ENCODE data around the gene PRKCE. TPM values are rescaled to one million over a fixed set of nuclear protein-coding genes. Genes with fewer than 3 reads are reported as not detected.

PRKCE gene
- total and polyA plus RNA-seq, 4 donors: 2.5 to 38.6 (median 5.8) TPM

DNA sequence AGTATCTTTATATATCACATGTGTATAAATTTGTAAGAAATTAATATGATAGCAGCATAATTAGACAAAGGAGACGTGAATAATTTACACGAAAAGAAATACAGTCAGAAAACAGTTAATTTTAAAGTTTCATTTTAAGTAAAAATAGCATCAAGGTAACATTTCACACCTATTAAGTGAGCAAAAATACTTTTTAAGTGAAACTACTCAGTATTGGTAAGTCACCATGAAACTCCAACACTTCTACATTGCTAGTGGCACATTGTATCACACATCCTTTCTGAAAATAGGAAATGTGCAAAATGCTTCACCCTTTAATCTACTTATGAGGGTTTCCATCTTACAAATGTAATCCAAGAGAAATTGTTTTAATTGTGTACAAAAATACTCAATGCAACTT lies 357.8 kb downstream of the PRKCE start:
- H3K36me3 ChIP-seq (ENCODE audit: control insufficient read depth in 4 of 4, insufficient read depth in 3 of 4, low read depth in 1 of 4, low read length in 3 of 4): peaks cover 1 to 11% (median 4%) of the 10 kb centered on the region in 4 donors
- H3K4me3 ChIP-seq (ENCODE audit: low read depth in 1 of 3, low read length in 3 of 3): no peak overlapping the region
- no peak overlapping the region for H3K27ac ChIP-seq (ENCODE audit: low read depth in 1 of 2, low read length in 2 of 2)
- DNase-seq (ENCODE audit: low spot score): no peak
- no peak overlapping the region for H3K9ac ChIP-seq (ENCODE audit: low read depth in 1 of 2, low read length in 2 of 2)
- H3K4me1 ChIP-seq (ENCODE audit: control insufficient read depth in 4 of 4, insufficient read depth in 4 of 4, low read length in 3 of 4): peaks cover 7 to 44% (median 30%) of the 10 kb centered on the region in 4 donors
- WGBS: 95% methylated on average over 2 of the region's 2 CpGs
- no peaks in the 10 kb centered on the region for H3K9me3 ChIP-seq (ENCODE audit: control insufficient read depth in 4 of 4, low read length in 3 of 4)
- TF ChIP-seq GABPA (IDR thresholded peaks at IDR 0.05 in 1 of 2, conservative IDR thresholded peaks at IDR 0.05 in 1 of 2) (no peak), HNF4A (conservative IDR thresholded peaks at IDR 0.05) (no peak), FOXA1 (IDR thresholded peaks at IDR 0.05) (no peak), TAF1 (conservative IDR thresholded peaks at IDR 0.05) (no peak), SP1 (IDR thresholded peaks at IDR 0.05) (no peak), ATF3 (IDR thresholded peaks at IDR 0.05) (no peak), EGR1 (IDR thresholded peaks at IDR 0.05; ENCODE audit: low read depth in 2 of 2) (no peak), HNF4G (IDR thresholded peaks at IDR 0.05) (no peak)
- TF ChIP-seq, protein P1, sequence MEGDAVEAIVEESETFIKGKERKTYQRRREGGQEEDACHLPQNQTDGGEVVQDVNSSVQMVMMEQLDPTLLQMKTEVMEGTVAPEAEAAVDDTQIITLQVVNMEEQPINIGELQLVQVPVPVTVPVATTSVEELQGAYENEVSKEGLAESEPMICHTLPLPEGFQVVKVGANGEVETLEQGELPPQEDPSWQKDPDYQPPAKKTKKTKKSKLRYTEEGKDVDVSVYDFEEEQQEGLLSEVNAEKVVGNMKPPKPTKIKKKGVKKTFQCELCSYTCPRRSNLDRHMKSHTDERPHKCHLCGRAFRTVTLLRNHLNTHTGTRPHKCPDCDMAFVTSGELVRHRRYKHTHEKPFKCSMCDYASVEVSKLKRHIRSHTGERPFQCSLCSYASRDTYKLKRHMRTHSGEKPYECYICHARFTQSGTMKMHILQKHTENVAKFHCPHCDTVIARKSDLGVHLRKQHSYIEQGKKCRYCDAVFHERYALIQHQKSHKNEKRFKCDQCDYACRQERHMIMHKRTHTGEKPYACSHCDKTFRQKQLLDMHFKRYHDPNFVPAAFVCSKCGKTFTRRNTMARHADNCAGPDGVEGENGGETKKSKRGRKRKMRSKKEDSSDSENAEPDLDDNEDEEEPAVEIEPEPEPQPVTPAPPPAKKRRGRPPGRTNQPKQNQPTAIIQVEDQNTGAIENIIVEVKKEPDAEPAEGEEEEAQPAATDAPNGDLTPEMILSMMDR (IDR thresholded peaks at IDR 0.05; ENCODE audit: low read depth, low read length, missing input control): no peak
- TF ChIP-seq, protein P2, sequence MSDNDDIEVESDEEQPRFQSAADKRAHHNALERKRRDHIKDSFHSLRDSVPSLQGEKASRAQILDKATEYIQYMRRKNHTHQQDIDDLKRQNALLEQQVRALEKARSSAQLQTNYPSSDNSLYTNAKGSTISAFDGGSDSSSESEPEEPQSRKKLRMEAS (IDR thresholded peaks at IDR 0.05): no peak
- no peaks in the 10 kb centered on the region for H3K27me3 ChIP-seq (ENCODE audit: control insufficient read depth in 4 of 4, insufficient read depth in 4 of 4, low read length in 3 of 4)

GRCh38 chr2:46009772-46010171 lies 358.3 kb downstream of the PRKCE start:
- DNase-seq (ENCODE audit: low spot score): no peak
- no peak overlapping the region for H3K9ac ChIP-seq (ENCODE audit: low read depth in 1 of 2, low read length in 2 of 2)
- no peak overlapping the region for H3K4me3 ChIP-seq (ENCODE audit: low read depth in 1 of 3, low read length in 3 of 3)
- H3K9me3 ChIP-seq (ENCODE audit: control insufficient read depth in 4 of 4, low read length in 3 of 4): no peaks in the 10 kb centered on the region
- no peak overlapping the region for H3K27ac ChIP-seq (ENCODE audit: low read depth in 1 of 2, low read length in 2 of 2)
- H3K36me3 ChIP-seq (ENCODE audit: control insufficient read depth in 4 of 4, insufficient read depth in 3 of 4, low read depth in 1 of 4, low read length in 3 of 4): peaks cover 1 to 11% (median 4%) of the 10 kb centered on the region in 4 donors
- WGBS: 47% methylated on average over 2 of the region's 2 CpGs
- H3K27me3 ChIP-seq (ENCODE audit: control insufficient read depth in 4 of 4, insufficient read depth in 4 of 4, low read length in 3 of 4): no peaks in the 10 kb centered on the region
- H3K4me1 ChIP-seq (ENCODE audit: control insufficient read depth in 4 of 4, insufficient read depth in 4 of 4, low read length in 3 of 4): peaks cover 7 to 42% (median 28%) of the 10 kb centered on the region in 4 donors
- no peak for TF ChIP-seq NR2F2 (IDR thresholded peaks at IDR 0.05)

DNA sequence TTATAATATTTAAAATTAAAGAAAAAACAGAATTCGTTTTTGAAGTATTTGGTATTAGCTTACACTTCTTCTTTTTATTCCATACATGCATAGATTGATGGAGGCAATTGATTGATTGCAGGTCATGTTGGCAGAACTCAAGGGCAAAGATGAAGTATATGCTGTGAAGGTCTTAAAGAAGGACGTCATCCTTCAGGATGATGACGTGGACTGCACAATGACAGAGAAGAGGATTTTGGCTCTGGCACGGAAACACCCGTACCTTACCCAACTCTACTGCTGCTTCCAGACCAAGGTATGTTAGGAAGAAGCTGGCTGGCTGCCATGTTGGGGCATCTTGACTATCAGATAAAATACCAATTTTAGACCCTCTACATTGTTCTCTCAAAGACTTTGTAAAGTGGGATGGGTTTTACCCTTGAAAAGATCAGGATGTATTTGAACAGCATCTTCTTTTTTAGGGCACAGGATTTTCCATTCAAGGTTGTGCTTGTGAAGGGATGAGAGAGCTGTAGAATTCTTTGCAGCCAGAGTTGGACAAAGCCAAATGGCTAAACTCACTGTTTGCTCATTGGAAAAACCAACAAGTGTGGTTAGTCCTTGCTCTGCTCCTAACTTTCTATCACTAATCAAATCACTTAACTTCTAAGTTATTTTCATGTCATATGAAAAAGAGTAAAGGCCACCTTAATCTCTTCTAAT lies 358.9 kb downstream of the PRKCE start:
- Histone ChIP-seq H3K36me3 (ENCODE audit: control insufficient read depth in 4 of 4, insufficient read depth in 3 of 4, low read depth in 1 of 4, low read length in 3 of 4) (peaks cover 1 to 11% (median 4%) of the 10 kb centered on the region in 4 donors), H3K4me1 (ENCODE audit: control insufficient read depth in 4 of 4, insufficient read depth in 4 of 4, low read length in 3 of 4) (peaks cover 7 to 42% (median 26%) of the 10 kb centered on the region in 4 donors), H3K9ac (ENCODE audit: low read depth in 1 of 2, low read length in 2 of 2) (no peak overlapping the region), H3K27me3 (ENCODE audit: control insufficient read depth in 4 of 4, insufficient read depth in 4 of 4, low read length in 3 of 4) (no peaks in the 10 kb centered on the region), H3K27ac (ENCODE audit: low read depth in 1 of 2, low read length in 2 of 2) (peak overlapping the region in 1 of 2 donors; percentile 36), H3K4me3 (ENCODE audit: low read depth in 1 of 3, low read length in 3 of 3) (no peak overlapping the region), H3K9me3 (ENCODE audit: control insufficient read depth in 4 of 4, low read length in 3 of 4) (no peaks in the 10 kb centered on the region)
- 85% methylated on average over 5 of the region's 5 CpGs for WGBS
- no peak for TF ChIP-seq FOXA1 (IDR thresholded peaks at IDR 0.05)
- no peak for TF ChIP-seq GABPA (IDR thresholded peaks at IDR 0.05 in 1 of 2, conservative IDR thresholded peaks at IDR 0.05 in 1 of 2)
- no peak for TF ChIP-seq YY1 (IDR thresholded peaks at IDR 0.05)
- no peak for TF ChIP-seq NR2F2 (IDR thresholded peaks at IDR 0.05)
- TF ChIP-seq JUND (IDR thresholded peaks at IDR 0.05): no peak
- TF ChIP-seq HNF4A (conservative IDR thresholded peaks at IDR 0.05): no peak
- TF ChIP-seq SP1 (IDR thresholded peaks at IDR 0.05): no peak
- TF ChIP-seq, protein P3, sequence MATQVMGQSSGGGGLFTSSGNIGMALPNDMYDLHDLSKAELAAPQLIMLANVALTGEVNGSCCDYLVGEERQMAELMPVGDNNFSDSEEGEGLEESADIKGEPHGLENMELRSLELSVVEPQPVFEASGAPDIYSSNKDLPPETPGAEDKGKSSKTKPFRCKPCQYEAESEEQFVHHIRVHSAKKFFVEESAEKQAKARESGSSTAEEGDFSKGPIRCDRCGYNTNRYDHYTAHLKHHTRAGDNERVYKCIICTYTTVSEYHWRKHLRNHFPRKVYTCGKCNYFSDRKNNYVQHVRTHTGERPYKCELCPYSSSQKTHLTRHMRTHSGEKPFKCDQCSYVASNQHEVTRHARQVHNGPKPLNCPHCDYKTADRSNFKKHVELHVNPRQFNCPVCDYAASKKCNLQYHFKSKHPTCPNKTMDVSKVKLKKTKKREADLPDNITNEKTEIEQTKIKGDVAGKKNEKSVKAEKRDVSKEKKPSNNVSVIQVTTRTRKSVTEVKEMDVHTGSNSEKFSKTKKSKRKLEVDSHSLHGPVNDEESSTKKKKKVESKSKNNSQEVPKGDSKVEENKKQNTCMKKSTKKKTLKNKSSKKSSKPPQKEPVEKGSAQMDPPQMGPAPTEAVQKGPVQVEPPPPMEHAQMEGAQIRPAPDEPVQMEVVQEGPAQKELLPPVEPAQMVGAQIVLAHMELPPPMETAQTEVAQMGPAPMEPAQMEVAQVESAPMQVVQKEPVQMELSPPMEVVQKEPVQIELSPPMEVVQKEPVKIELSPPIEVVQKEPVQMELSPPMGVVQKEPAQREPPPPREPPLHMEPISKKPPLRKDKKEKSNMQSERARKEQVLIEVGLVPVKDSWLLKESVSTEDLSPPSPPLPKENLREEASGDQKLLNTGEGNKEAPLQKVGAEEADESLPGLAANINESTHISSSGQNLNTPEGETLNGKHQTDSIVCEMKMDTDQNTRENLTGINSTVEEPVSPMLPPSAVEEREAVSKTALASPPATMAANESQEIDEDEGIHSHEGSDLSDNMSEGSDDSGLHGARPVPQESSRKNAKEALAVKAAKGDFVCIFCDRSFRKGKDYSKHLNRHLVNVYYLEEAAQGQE (IDR thresholded peaks at IDR 0.05): no peak
- TF ChIP-seq RAD21 (IDR thresholded peaks at IDR 0.05): no peak
- TF ChIP-seq HNF4G (IDR thresholded peaks at IDR 0.05): no peak
- TF ChIP-seq FOXA2 (IDR thresholded peaks at IDR 0.05): no peak
- no peak for TF ChIP-seq ATF3 (IDR thresholded peaks at IDR 0.05)
- TF ChIP-seq ZBTB33 (IDR thresholded peaks at IDR 0.05): no peak
- no peak for TF ChIP-seq RXRA (IDR thresholded peaks at IDR 0.05)
- DNase-seq (ENCODE audit: low spot score): no peak

Measured in liver (tissue), 9 donors.